Astrocyte of the spinal cord (primary cell): ENCODE measurements around the gene DAP.
A peak's percentile ranks its signal among the peaks of the same experiment; 100 is the strongest.

ENCODE experiments used
- DNase-seq: peaks from one replicate; pipeline ENCODE4 v3.0.0; 2011; ENCODE audit warnings: low read depth, low spot score
- H3K4me3 ChIP-seq: 2 replicates; pipeline ENCODE4 v1.5.1; 2011; ENCODE audit warnings: low read depth, mild to moderate bottlenecking, low read length, moderate library complexity
- CTCF ChIP-seq: IDR thresholded peaks from 2 replicates; pipeline ENCODE4 v1.5.1; 2012; ENCODE audit warnings: low read depth, mild to moderate bottlenecking, low read length, inconsistent platforms
- in situ Hi-C: cut with HindIII; loops from 2 replicates; pipeline ENCODE4 v1.10.0; 2017; ENCODE audit warnings: low sequenced_read_pairs

DAP gene

GRCh38 chr5:10702040-10702629 is 58.9 kb downstream of the DAP start:
- in situ Hi-C loops: no loop called here
- no peak overlapping the region for H3K4me3 ChIP-seq
- DNase-seq: peak; percentile 96

DNA sequence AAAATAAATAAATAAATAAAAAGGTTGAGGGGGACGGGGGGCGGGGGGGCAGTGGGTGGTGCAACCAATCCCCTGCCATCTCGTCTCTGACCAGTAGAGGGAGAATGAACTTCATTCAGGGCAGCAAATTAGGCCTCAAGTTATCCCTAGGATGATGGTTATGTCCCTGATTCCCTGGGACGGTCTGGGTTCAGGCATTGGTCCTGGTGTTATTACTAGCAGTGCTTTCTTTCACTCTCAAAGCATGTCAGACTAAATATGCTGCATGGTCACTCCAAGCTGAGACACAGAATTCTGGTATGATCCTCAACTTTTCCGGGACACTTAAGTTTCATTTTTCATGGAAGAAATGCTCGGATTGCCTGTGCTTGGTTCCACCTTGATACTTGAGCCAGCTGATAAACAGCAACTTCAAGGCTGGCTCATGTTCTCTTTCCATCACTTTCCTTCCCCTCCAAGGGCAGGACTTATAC is 59.4 kb downstream of the DAP start:
- in situ Hi-C loops: no loop called here
- no peak overlapping the region for H3K4me3 ChIP-seq
- TF ChIP-seq CTCF: peak; percentile 60
- peak; percentile 65 for DNase-seq

More at GRCh38 chr5:10702040-10702629, 58.9 kb downstream of the DAP start:
- TF ChIP-seq CTCF: no peak

GRCh38 chr5:10700516-10700915 is 60.5 kb downstream of the DAP start:
- no peak for TF ChIP-seq CTCF
- in situ Hi-C loops: no loop called here
- no peak overlapping the region for H3K4me3 ChIP-seq
- DNase-seq: no peak

- in situ Hi-C loops: no loop called here
- DNase-seq: no peak
- H3K4me3 ChIP-seq: no peak overlapping the region
- no peak for TF ChIP-seq CTCF
Observed at GRCh38 chr5:10699987-10700386, 61.0 kb downstream of the DAP start.

DNA sequence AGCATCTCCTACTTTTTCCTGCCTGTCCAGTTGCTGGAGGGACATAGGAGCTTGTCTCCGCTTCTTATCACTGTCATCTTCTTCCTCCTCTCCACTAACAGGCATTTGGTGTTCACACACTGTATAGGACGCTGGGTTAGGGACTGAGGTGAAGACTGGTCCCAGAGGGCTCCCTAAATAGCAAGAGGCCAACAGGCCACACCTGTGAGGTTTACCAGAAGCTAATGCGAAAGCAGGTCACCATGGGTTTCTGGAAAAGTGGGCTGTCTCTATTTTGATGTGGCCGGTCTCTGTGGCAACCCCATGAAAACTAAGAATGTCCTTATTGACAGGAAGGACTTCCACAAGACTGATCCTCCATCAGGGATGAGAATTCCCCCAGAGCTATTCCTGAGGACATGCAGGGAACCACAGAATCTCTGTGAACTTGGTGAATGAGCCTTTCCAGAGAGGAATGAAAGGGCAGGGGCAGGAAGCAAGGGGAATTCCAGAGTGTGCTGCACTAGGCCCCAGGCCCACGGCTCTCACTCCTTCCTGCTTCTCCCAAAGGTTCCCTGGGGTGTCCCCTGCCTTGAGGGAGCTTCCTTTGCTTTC is 61.7 kb downstream of the DAP start:
- TF ChIP-seq CTCF: no peak
- in situ Hi-C loops: no loop called here
- DNase-seq: no peak

DNA sequence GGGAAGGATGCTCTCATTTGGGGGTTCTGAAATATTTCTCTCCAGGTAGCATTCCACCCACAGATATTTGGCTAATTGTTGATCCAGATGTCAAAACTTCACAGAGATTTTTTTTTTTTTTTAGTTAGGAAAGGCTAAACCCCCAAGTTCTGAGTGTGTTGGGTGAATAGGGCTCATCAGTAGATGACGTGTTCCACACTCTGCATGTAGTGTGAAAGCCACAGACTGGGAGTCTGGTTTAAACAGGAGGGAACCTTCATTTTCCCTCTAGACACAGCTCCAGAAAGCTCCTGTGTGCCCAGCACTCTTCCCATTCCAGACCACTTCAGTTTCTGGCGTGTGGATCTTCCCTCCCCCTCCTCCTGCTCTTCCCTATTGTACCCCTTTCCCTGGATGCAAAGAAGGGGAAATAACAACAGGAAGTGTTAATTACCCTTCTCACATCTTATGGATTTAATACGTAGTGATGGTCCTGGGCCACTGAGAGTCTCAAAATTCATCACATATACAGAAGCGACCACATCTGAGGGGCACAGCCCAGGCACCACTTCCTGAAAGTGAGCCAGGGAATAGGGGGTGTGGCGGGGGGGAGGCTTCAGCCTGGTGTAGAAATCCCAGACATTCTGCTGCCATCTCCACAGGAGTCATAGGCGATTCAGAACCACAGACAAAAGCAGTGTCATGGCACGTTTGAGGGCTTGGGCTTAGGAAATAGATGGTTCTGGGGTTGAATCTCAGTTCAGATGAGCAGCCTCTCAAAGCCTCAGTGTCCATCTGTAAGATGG is 65.1 kb downstream of the DAP start:
- no peak for TF ChIP-seq CTCF
- in situ Hi-C loops: no loop called here
- H3K4me3 ChIP-seq: no peak overlapping the region
- no peak for DNase-seq

More for the DNA sequence above, 61.7 kb downstream of the DAP start:
- no peak overlapping the region for H3K4me3 ChIP-seq
